ENCODE results near the gene NAP1L4.
A peak's percentile ranks its signal among the peaks of the same experiment; 100 is the strongest.

NAP1L4 gene

DNA sequence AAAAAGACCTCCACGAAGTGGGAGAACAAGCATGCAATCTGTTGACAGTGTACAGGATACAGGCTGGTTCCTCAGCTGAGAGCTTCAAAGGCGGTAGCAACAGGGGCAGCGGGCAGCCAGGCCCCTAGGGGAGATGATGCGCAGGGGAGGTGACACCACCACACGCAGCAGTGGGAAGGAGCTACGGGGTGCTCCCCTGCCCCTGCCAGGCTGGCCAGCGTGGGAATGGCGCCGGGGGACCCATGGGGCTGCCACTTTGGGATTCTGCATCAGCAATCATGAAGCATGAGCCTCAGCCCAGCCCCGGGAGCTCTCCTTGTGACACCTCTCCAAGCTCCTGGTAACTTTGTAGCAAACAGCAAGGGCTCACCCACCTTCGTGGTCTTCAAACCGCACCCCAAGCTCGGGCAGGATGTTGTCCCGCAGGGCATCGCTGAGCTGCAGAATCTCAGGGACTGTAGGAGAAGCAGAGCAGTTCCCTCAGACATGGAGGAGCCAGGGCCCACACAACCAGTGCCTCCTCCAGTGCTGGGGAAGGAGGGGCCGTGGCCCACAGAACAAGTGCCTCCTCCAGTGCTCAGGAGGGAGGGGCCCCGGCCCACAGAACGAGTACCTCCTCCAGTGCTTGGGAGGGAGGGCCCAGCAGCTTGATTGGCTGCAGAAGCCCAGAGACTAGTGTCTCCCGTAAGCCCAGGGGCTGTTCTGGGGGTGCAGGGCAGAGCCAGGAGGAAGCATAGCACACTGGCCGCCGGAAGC, 14.6 kb upstream of the NAP1L4 start:
- DNase-seq = no peak
- Mint-ChIP-seq H3K4me1 (ENCODE audit: low read depth in 2 of 2) (peaks cover 0 to 7% of the 10 kb centered on the region in 2 donors), H3K4me3 (peak overlapping the region in 1 of 2 donors; percentile 51), H3K9me3 (no peaks in the 10 kb centered on the region), H3K27ac (peak overlapping the region in 1 of 2 donors; percentile 49), H3K36me3 (ENCODE audit: insufficient read depth) (peaks cover 63% of the 10 kb centered on the region), H3K27me3 (no peaks in the 10 kb centered on the region)
- ATAC-seq (replicated peaks) = peak; percentile 80

DNA sequence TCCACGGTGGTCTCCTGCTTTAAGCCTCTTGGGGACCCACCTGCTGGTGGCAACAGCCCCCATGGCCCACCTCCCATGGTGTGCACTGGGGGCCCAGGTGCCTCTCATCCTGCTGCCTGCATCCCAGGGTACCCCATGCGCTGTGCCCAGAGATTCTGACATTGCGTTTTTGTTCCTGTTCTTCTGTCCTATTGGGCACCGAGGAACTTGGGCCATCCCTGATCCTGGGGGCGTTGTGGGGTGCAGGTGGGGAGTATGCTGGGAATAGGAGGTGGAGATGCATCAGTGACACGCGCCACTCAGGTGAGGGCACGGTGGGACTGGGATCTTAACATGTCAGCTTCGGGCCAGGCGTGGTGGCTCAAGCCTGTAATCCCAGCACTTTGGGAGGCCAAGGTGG, 12.4 kb upstream of the NAP1L4 start:
- Mint-ChIP-seq H3K36me3 (ENCODE audit: insufficient read depth) (peaks cover 56% of the 10 kb centered on the region), H3K27ac (no peak overlapping the region)

DNA sequence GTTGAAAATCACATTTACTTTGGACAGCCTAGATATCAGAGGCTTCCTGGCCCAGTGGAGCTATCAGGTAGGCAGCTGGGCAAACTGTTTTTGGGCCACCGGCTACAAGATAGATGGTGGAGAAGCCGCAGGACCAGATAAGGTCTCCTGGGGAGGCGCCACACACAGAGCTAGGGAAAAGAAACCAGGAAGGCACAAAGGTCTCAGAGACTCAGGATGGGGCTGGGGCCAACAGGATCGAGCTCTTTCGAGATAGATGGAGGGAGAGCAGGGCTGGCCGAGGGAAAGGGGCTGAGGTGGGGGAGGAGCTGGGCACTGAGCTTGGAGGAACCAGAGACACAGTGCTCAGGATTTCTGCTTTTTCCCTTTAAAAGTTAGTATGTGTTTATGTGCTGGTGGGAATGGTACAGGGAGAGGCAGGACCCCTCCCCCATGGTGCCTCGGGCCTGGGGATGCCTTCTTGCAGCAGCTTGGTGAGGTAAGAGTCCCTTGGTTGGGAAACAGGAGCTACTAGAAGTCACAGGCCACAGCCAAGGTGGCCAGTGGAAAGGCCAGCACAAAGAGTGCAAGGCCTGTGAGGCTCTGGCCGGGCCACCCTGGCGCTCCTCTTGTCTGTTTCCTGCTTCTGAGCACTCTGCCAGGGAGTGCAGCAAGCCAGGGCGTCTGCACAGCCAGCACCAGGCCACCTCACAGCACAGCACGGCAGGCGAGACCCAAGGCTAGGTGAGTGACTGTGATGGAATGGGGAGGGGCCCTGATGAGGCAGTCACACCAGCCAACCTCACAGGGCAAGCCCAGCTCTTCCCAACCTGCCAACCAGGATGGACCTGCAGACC, 11.5 kb upstream of the NAP1L4 start:
- H3K4me3 Mint-ChIP-seq = no peak overlapping the region
- peaks cover 58% of the 10 kb centered on the region for H3K36me3 Mint-ChIP-seq (ENCODE audit: insufficient read depth)
- H3K4me1 Mint-ChIP-seq (ENCODE audit: low read depth in 2 of 2) = peaks cover 0 to 5% of the 10 kb centered on the region in 2 donors
- no peaks in the 10 kb centered on the region for H3K9me3 Mint-ChIP-seq
- DNase-seq (no peak), ATAC-seq (replicated peaks) (no peak)
- no peak overlapping the region for H3K27ac Mint-ChIP-seq
- no peaks in the 10 kb centered on the region for H3K27me3 Mint-ChIP-seq

More for the DNA sequence above, 12.4 kb upstream of the NAP1L4 start:
- Mint-ChIP-seq H3K27me3 (no peaks in the 10 kb centered on the region), H3K9me3 (no peaks in the 10 kb centered on the region), H3K4me3 (no peak overlapping the region), H3K4me1 (ENCODE audit: low read depth in 2 of 2) (peaks cover 0 to 8% of the 10 kb centered on the region in 2 donors)
- no peak for ATAC-seq (replicated peaks)
- no peak for DNase-seq

DNA sequence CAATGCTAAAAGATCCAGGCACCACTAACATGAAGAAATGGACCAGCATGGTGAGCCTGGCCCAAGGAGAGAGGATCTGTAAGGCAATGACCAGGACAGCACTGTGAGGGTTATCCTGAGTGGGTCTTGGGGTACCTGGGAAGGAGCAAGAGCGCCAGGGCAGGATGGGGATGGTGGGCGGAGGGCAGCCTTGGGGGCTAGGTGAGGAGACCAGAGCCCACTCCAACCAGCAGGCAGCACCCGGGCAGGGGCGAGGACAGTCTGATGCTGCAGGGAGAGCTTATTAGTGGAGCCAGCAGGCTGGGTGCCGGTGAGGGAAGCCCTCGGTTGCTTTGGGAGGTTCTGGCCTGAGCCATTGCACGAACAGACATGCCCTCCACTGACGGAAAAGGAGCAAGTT, 10.7 kb upstream of the NAP1L4 start:
- Mint-ChIP-seq H3K36me3 (ENCODE audit: insufficient read depth) (peaks cover 55% of the 10 kb centered on the region), H3K4me1 (ENCODE audit: low read depth in 2 of 2) (peaks cover 0 to 5% of the 10 kb centered on the region in 2 donors), H3K4me3 (no peak overlapping the region), H3K27ac (peak overlapping the region; percentile 55 to 80), H3K9me3 (no peaks in the 10 kb centered on the region), H3K27me3 (no peaks in the 10 kb centered on the region)
- DNase-seq (no peak), ATAC-seq (replicated peaks) (no peak)

DNA sequence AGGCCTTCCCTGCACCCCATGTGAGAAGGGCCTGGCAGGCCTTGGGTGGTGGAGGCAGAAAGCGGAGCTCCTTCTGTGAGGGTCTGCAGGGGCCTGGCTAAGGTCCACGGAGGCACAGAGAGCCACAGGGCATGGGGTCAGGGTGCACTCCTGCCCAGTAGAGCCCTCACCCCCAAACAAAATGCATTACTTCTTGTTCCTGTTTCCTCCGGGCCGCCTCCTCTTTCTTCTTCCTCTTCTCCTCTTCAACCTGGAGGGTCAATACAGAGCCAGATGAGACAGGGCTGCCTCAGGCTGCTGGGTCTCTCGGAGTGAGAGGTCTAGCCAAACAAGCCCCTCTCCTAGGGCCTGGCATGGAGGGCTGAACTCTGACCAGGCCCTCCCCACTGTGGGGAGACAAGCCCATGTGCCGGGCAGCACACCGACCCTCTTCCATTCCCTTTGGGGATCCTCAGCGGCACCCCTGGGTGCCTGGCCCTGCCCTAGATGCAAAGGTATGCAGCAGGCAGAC, 10.3 kb upstream of the NAP1L4 start:
- DNase-seq (no peak), ATAC-seq (replicated peaks) (no peak)
- Mint-ChIP-seq H3K9me3 (no peaks in the 10 kb centered on the region), H3K27ac (peak overlapping the region; percentile 55 to 80), H3K36me3 (ENCODE audit: insufficient read depth) (peaks cover 55% of the 10 kb centered on the region), H3K4me1 (ENCODE audit: low read depth in 2 of 2) (peaks cover 0 to 5% of the 10 kb centered on the region in 2 donors), H3K27me3 (no peaks in the 10 kb centered on the region), H3K4me3 (no peak overlapping the region)

DNA sequence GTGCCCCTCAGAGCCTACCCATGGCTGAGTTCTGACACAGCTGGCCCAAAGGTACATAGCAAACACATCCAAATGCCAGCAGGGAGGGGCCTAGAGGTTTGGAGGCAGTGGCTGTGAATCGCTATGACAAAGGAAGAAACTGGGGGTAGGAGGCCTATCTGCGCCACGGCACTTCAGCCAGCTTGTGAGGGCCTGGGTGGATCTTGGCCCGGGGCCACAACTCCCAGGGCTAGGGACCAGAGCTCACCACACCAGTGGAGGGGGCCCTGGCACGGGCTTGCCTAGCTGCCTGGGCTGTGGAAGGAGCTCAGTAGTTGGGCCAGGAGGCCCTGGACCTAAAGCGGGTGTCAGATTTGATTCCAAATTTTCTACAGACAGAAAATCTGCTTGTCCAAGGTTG, 9.4 kb upstream of the NAP1L4 start:
- peaks cover 0 to 5% of the 10 kb centered on the region in 2 donors for H3K4me1 Mint-ChIP-seq (ENCODE audit: low read depth in 2 of 2)
- no peak overlapping the region for H3K4me3 Mint-ChIP-seq
- H3K9me3 Mint-ChIP-seq = no peaks in the 10 kb centered on the region
- H3K36me3 Mint-ChIP-seq (ENCODE audit: insufficient read depth) = peaks cover 57% of the 10 kb centered on the region
- H3K27me3 Mint-ChIP-seq = no peaks in the 10 kb centered on the region
- H3K27ac Mint-ChIP-seq = peak overlapping the region in 1 of 2 donors; percentile 36
- no peak for DNase-seq
- ATAC-seq (replicated peaks) = no peak

DNA sequence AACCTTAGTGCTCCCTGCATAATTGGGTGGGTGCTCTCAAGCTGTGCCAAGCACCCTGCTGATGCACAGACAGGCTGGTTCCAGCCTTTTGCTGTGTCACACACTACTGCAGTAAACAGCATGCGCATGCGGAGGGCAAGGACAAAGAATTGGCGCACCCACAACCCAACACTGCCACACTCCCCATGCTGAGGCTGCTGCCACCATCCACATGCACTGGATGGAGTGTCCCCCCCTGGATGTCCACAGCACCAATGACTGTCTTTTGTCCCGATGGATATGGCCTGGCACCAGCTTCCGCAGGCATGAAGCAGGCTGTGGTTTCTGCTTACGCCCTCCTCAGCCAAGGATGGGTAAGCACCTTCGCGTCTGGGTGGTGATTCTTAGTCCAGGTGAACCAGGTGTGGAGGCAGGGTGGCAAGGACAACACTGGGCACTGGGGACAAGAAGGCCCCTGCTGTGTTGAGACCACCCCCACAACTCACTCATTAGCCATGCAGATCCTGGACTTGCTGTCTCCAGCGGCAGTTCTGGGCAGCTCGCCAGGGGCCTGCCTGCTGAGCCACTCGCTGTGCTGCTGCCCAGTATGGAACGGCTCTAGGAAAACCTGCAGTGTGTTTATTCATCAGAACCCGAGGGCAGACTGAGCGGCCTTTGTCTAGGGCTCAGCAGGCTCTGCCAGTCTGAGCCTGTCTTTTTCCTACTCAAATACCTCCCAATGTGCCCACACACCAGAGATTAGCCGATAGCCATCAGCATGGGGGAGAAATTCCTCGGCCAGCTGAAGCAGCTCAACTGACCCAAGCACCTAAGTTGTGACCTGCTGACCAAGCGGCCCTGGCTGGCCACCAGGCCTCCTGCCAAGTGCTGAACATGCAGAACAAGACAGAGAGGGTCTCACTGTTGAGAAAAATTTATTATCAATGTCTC, 8.2 kb upstream of the NAP1L4 start:
- Mint-ChIP-seq H3K27me3 (no peaks in the 10 kb centered on the region), H3K27ac (no peak overlapping the region), H3K4me1 (ENCODE audit: low read depth in 2 of 2) (peaks cover 0 to 5% of the 10 kb centered on the region in 2 donors), H3K9me3 (no peaks in the 10 kb centered on the region), H3K4me3 (no peak overlapping the region), H3K36me3 (ENCODE audit: insufficient read depth) (peaks cover 46% of the 10 kb centered on the region)
- DNase-seq (no peak), ATAC-seq (replicated peaks) (no peak)

DNA sequence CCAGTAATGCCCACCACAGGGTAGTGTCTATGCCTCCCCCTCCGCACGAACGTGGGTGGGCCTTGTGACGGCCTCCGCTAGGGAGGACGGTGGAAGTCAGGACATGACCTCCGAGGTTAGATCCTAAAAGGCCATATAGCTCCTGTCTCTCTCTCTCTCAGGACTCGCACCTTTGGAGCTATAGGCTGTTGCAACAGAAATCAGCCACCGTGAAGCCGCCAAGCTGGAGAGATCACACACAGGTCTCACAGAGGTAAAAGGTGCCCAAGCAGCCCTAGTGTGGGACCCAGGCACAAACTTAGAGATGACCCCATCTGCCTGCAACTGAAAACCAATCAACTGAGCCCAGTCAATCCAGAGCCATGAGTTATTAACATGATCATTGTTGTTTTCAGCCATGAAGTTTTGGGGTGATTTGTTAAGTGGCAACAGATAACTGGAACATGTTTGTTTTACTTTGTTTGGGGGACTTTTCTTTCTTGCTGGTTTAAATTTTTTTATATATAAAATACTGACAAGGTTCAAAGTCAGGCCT, 7.4 kb upstream of the NAP1L4 start:
- H3K4me3 Mint-ChIP-seq = no peak overlapping the region
- DNase-seq (no peak), ATAC-seq (replicated peaks) (no peak)
- peaks cover 39% of the 10 kb centered on the region for H3K36me3 Mint-ChIP-seq (ENCODE audit: insufficient read depth)
- H3K9me3 Mint-ChIP-seq = no peaks in the 10 kb centered on the region
- H3K4me1 Mint-ChIP-seq (ENCODE audit: low read depth in 2 of 2) = peaks cover 0 to 5% of the 10 kb centered on the region in 2 donors
- H3K27me3 Mint-ChIP-seq = no peaks in the 10 kb centered on the region
- H3K27ac Mint-ChIP-seq = no peak overlapping the region

DNA sequence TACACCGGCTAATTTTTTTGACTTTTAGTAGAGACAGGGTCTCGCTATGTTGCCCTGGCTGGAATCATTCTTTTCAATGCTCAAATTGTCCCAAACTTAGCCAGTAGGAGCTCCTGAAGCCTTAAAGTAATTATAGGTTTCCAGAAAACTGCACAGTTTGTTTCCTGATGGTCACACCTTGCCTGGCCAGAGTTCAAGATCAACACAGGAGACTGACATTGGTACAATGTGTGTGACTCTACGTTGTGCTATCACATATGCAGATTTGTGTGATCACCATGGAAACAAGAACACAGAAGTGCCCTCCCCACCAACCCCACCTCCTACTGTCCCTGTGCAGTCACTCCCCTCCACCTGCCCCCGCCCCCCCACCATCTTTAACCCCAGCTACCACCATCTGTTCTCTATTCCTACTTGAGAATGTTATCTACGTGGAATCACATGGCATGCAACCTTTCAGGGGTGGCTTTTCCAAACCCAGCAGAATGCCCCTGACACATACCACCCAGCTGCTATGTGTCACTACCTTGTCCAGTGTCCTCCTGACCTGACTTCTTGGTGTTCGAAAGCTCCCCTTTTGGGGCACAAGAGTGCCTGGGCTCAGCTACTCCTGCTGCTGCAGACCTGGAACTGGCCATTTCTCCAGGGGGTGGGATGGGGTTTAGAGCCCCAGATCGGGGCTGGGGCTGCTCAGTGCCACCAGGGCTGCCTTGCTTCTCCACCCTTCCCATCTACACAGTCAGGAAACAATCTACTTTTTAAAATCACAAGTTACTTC, 6.1 kb upstream of the NAP1L4 start:
- no peak for ATAC-seq (replicated peaks)
- H3K4me1 Mint-ChIP-seq (ENCODE audit: low read depth in 2 of 2) = peaks cover 0 to 5% of the 10 kb centered on the region in 2 donors
- H3K27me3 Mint-ChIP-seq = no peaks in the 10 kb centered on the region
- peaks cover 26% of the 10 kb centered on the region for H3K36me3 Mint-ChIP-seq (ENCODE audit: insufficient read depth)
- H3K27ac Mint-ChIP-seq = no peak overlapping the region
- no peaks in the 10 kb centered on the region for H3K9me3 Mint-ChIP-seq
- no peak overlapping the region for H3K4me3 Mint-ChIP-seq
- DNase-seq = no peak

DNA sequence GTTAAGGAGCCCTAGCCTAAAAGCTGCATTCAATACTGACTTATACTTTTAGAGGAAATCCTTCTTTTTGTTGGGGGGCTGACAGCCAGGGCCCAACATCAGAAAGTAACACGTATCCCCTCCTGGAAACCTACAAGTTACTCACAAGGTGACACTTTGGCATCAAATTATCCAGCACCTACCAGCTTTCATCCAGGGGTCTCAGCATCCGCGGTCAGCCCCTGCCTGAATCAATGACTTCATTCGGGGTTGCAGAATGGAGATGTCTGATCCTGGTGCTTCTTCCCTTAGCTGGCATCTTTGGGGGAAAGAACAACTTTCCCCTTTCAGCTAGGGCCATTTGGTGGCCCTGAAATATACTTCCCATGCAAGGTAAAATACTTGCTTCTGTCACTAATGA, 5.3 kb upstream of the NAP1L4 start:
- H3K27me3 Mint-ChIP-seq = no peaks in the 10 kb centered on the region
- H3K36me3 Mint-ChIP-seq (ENCODE audit: insufficient read depth) = peaks cover 26% of the 10 kb centered on the region
- no peaks in the 10 kb centered on the region for H3K9me3 Mint-ChIP-seq
- no peak overlapping the region for H3K4me3 Mint-ChIP-seq
- ATAC-seq (replicated peaks) (no peak), DNase-seq (no peak)
- H3K4me1 Mint-ChIP-seq (ENCODE audit: low read depth in 2 of 2) = peaks cover 6 to 8% of the 10 kb centered on the region in 2 donors
- H3K27ac Mint-ChIP-seq = no peak overlapping the region

DNA sequence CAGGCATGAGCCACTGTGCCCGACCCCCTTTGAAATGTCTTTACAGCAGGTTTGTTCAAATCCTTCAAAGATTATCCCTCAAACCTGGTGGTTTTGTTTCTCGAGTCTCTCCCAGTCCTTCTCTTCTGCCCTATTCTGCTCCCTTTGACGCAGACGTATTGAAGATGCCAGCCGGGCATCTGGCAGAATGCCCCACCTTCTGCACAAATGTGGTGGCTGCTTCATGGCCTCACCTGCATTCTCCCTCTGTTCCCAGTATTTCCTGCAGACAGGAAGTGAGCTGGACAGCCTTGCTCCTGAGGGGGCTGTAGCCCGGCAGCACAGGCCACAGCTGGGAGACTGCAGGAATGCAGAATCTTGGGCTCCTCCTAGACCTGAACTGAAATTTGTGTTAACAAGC, 4.8 kb upstream of the NAP1L4 start:
- no peak for DNase-seq
- Mint-ChIP-seq H3K4me1 (ENCODE audit: low read depth in 2 of 2) (peaks cover 6 to 8% of the 10 kb centered on the region in 2 donors), H3K27ac (no peak overlapping the region), H3K9me3 (no peaks in the 10 kb centered on the region), H3K36me3 (ENCODE audit: insufficient read depth) (peaks cover 30% of the 10 kb centered on the region), H3K27me3 (no peaks in the 10 kb centered on the region), H3K4me3 (no peak overlapping the region)
- ATAC-seq (replicated peaks) = no peak

DNA sequence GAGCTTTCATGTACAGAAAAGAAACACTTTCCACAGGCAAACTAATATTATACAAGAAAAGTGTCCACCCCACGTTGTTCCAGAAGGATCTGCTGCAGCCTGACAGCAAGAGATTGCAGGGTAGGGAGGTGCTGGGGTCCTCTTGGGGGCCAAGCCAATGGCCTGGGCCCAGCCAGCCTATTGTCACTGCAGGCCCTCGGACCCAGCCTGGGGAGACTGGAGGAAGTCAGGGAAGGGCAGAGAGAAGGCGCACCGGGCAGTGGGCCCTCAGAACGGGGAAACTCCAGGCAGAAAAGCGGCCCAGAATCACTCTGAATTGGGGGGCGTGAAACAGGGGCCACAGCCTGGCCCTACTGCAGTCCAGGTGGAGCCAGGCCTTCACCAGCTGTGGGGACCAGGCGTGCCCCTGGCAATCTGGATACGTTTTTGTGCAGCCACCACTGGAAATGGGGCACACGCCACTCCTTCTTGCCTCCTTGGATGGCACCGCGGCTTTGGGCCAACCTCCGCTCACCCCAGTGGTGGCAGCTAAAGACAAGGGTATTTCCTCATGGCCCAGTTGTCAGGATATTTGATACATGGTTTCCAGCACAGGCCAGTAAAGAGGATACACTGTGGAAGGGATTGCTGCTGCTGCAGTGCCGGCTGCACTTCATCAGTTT, 3.9 kb upstream of the NAP1L4 start:
- H3K4me1 Mint-ChIP-seq (ENCODE audit: low read depth in 2 of 2) = peaks cover 6 to 9% of the 10 kb centered on the region in 2 donors
- no peak overlapping the region for H3K4me3 Mint-ChIP-seq
- no peaks in the 10 kb centered on the region for H3K27me3 Mint-ChIP-seq
- peaks cover 29% of the 10 kb centered on the region for H3K36me3 Mint-ChIP-seq (ENCODE audit: insufficient read depth)
- ATAC-seq (replicated peaks) = no peak
- no peaks in the 10 kb centered on the region for H3K9me3 Mint-ChIP-seq
- no peak overlapping the region for H3K27ac Mint-ChIP-seq
- no peak for DNase-seq
